Naive thymus-derived CD4-positive, alpha-beta T cell (primary cell): ENCODE results near the gene VPS51. TPM values are rescaled to one million over a fixed set of nuclear protein-coding genes. Genes with fewer than 3 reads are reported as not detected.
A peak's percentile ranks its signal among the peaks of the same experiment; 100 is the strongest.

Experiments used
- ATAC-seq: fragments of 150-1000 bp; cut with Tn5 transposase; 2 replicates; pipeline ENCODE4 v1.10.0; 2021; ENCODE audit warnings: mild to moderate bottlenecking, moderate library complexity
- CTCF ChIA-PET: fragments of 350-600 bp; sonication (Branson Sonifier 250); formaldehyde crosslinking; loops from one replicate; lab custom pipeline; 2021; ENCODE audit warnings: antibody characterized with exemption; lab: Charles Lee
- POLR2A ChIA-PET: fragments of 350-600 bp; sonication (Branson Sonifier 250); formaldehyde crosslinking; loops from one replicate; lab custom pipeline; 2021; ENCODE audit warnings: antibody characterized with exemption, inconsistent platforms; lab: Charles Lee
- DNase-seq, 9 donors: peaks; one replicate each; pipeline versions ENCODE4 v3.0.0 to v3.0.0-alpha.2; 2020 to 2022; ENCODE audit warnings: mixed read lengths in 1 of 9
- H3K27ac ChIP-seq: one replicate; pipeline ENCODE4 v1.7.0; 2013; ENCODE audit warnings: mild to moderate bottlenecking, low read depth, low read length, moderate library complexity
- H3K27me3 ChIP-seq, 2 donors: one replicate each; pipeline ENCODE4 v1.7.0; 2013; ENCODE audit warnings: low read length in 2 of 2, mild to moderate bottlenecking in 2 of 2, moderate library complexity in 2 of 2; ENCODE audit not compliant: control insufficient read depth in 2 of 2, insufficient read depth in 2 of 2
- H3K36me3 ChIP-seq, 3 experiments: 1 replicate in 2 of 3; 2 replicates in 1 of 3; pipeline ENCODE4 v1.7.0; 2013; ENCODE audit warnings: low read length in 3 of 3, mild to moderate bottlenecking in 3 of 3, moderate library complexity in 1 of 3; ENCODE audit not compliant: insufficient read depth in 3 of 3, control insufficient read depth in 2 of 3
- H3K4me1 ChIP-seq, 2 donors: one replicate each; pipeline ENCODE4 v1.7.0; 2013; ENCODE audit warnings: low read length in 2 of 2, mild to moderate bottlenecking in 2 of 2, moderate library complexity in 1 of 2; ENCODE audit not compliant: control insufficient read depth in 2 of 2, insufficient read depth in 2 of 2
- H3K4me3 ChIP-seq: 2 replicates; pipeline ENCODE4 v1.7.0; 2013; ENCODE audit warnings: mild to moderate bottlenecking, low read length
- H3K9me3 ChIP-seq, 3 experiments: 1 replicate in 2 of 3; 2 replicates in 1 of 3; pipeline ENCODE4 v1.7.0; 2013; ENCODE audit warnings: low read length in 3 of 3; ENCODE audit not compliant: control insufficient read depth in 2 of 3
- H3K27ac Mint-ChIP-seq, 9 donors: one replicate each; pipeline ENCODE4 v1.8.0; 2020 to 2022; ENCODE audit warnings: mixed read lengths in 9 of 9, mild to moderate bottlenecking in 8 of 9, moderate library complexity in 5 of 9, inconsistent platforms in 2 of 9
- H3K27me3 Mint-ChIP-seq, 5 donors: one replicate each; pipeline ENCODE4 v1.8.0; 2021 to 2022; ENCODE audit warnings: mixed read lengths in 5 of 5, mild to moderate bottlenecking in 1 of 5
- H3K36me3 Mint-ChIP-seq, 5 donors: one replicate each; pipeline ENCODE4 v1.8.0; 2020 to 2022; ENCODE audit warnings: mixed read lengths in 5 of 5, mild to moderate bottlenecking in 3 of 5, inconsistent platforms in 1 of 5
- H3K4me1 Mint-ChIP-seq, 7 donors: one replicate each; pipeline ENCODE4 v1.8.0; 2020 to 2022; ENCODE audit warnings: mixed read lengths in 7 of 7, mild to moderate bottlenecking in 3 of 7, inconsistent platforms in 1 of 7
- H3K4me3 Mint-ChIP-seq, 10 donors: one replicate each; pipeline ENCODE4 v1.8.0; 2020 to 2022; ENCODE audit warnings: mild to moderate bottlenecking in 10 of 10, mixed read lengths in 10 of 10, moderate library complexity in 6 of 10, inconsistent platforms in 2 of 10
- H3K9me3 Mint-ChIP-seq, 11 donors: one replicate each; pipeline ENCODE4 v1.8.0; 2020 to 2022; ENCODE audit warnings: mixed read lengths in 11 of 11, mild to moderate bottlenecking in 4 of 11, inconsistent platforms in 1 of 11, moderate library complexity in 1 of 11
- intact Hi-C, 2 donors: fragments of 100-400 bp; cut with micrococcal nuclease; formaldehyde crosslinking; loops; one replicate each; pipeline ENCODE4 v1.15.1; 2023
- polyA plus RNA-seq, 2 donors: library from polyadenylated mRNA; unstranded; fragments of 300-500 nt; fragmentation: Illumina TruSeq; gene quantifications; one replicate each; pipeline ENCODE4 v1.2.3, GENCODE V29; 2021
- total RNA-seq, 6 experiments: library from RNA in 5 of 6; stranded (reverse) in 5 of 6; gene quantifications; 1 replicate in 5 of 6; 2 replicates in 1 of 6; pipeline ENCODE4 v1.2.3 and lab custom pipeline; 2021 to 2026

VPS51 gene
- total and polyA plus RNA-seq, 7 experiments from 2014 or later: 106 to 269 (median 196) TPM

GRCh38 chr11:65115361-65116082 is 19.5 kb downstream of the VPS51 start:
- intact Hi-C loops: loop anchor here (2.0 to 10.0 kb wide), 5 partner anchors 89 to 371 kb away; partner anchors contain the start of genes RASGRP2 (in 2 of the 2), CDC42EP2 (in 1 of the 2), SF1 (in 1 of the 2) and SNX15 (in 1 of the 2)
- peak overlapping the region; percentile 87 for H3K27ac ChIP-seq
- ChIA-PET CTCF (interaction anchor here (1.7 kb wide), 1 partner anchor 103 kb away, joined by 4 read pairs; no protein-coding TSS in a partner anchor), POLR2A (interaction anchor here (0.6 to 9.9 kb wide), 10 partner anchors 13 to 252 kb away, joined by 3 to 237 read pairs (median 4); partner anchors contain the start of genes SAC3D1, SYVN1 and VPS51)
- peaks cover 17 to 70% (median 53%) of the 10 kb centered on the region in 7 donors for H3K4me1 Mint-ChIP-seq
- DNase-seq (no peak), ATAC-seq (no peak)
- H3K4me1 ChIP-seq: peaks cover 31 to 37% of the 10 kb centered on the region in 2 donors
- peak overlapping the region in 7 of 9 donors; percentile 25 to 100 (median 60) for H3K27ac Mint-ChIP-seq
- no peaks in the 10 kb centered on the region for H3K27me3 ChIP-seq
- no peaks in the 10 kb centered on the region for H3K9me3 ChIP-seq
- H3K4me3 Mint-ChIP-seq: peak overlapping the region; percentile 20 to 95 (median 52)
- no peak overlapping the region for H3K4me3 ChIP-seq
- H3K36me3 Mint-ChIP-seq: peaks cover 0 to 19% (median 15%) of the 10 kb centered on the region in 5 donors
- peaks cover 13 to 35% (median 14%) of the 10 kb centered on the region in 3 experiments for H3K36me3 ChIP-seq
- H3K27me3 Mint-ChIP-seq: no peaks in the 10 kb centered on the region
- H3K9me3 Mint-ChIP-seq: peaks cover 0 to 2% (median 0%) of the 10 kb centered on the region in 11 donors

DNA sequence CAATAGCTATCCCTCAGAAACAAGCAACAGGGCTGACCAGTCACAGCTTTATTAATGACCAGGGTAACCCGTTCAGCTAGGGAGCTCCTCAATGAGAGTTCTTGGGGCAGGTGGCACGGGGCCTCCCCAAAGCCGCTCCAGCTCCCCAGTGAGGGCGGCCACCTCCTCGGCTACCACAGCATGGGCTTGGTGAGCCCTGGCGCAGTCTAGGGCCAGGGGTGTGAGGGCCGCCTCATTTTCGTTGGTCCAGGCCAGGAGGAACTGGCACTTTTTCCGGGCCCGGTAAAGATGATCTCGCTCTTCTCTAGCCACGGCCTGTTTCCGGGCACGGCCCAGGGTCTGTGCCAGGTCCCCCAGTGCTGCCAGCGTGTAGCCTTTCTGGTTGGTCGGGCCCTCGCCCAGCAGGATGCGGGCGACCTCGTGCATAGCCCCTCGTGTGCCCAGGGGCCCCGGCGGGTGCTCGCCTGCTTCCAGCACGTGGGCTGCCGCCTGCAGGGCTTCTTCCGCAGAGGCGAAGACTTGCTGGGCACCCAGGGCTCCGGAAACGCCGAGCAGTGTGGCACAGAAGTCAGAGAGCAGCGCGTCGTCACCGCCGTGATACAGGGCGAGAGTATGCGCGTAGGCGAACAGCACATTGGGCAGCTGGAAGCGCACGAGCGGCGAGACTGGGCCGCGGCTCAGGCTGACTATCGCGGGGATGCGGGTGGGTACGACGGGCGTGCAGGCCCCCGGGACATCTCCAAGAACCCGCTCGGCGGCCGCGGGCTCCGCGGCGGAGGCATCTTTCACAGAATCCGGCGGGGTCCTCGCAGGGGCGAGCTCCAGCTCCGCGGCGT is 20.6 kb downstream of the VPS51 start:
- H3K36me3 Mint-ChIP-seq: peaks cover 0 to 24% (median 19%) of the 10 kb centered on the region in 5 donors
- CTCF ChIA-PET: interaction anchor here (0.6 to 1.7 kb wide), 8 partner anchors 12 to 165 kb away, joined by 3 to 5 read pairs (median 3); partner anchors contain the start of gene ARL2

GRCh38 chr11:65117206-65118096 is 21.4 kb downstream of the VPS51 start, which contains the start of gene ZNHIT2:
Gene ZNHIT2, minus strand, starts transcription at chr11:65117701. Its CDS starts 48 bp downstream, at chr11:65117653.
- POLR2A ChIA-PET: interaction anchor here (0.6 to 9.9 kb wide), 26 partner anchors 7 to 497 kb away, joined by 3 to 237 read pairs (median 4); partner anchors contain the start of genes ARL2, MEN1, PCNX3 and RASGRP2
- peaks cover 0 to 2% (median 0%) of the 10 kb centered on the region in 11 donors for H3K9me3 Mint-ChIP-seq
- peak within 1 kb of the TSS; percentile 86 to 100 (median 96) for H3K27ac Mint-ChIP-seq
- Histone ChIP-seq H3K27me3 (no peaks in the 10 kb centered on the region), H3K4me3 (peak within 1 kb of the TSS; percentile 92), H3K4me1 (peaks cover 28 to 37% of the 10 kb centered on the region in 2 donors), H3K36me3 (peaks cover 16 to 41% (median 19%) of the 10 kb centered on the region in 3 experiments), H3K9me3 (no peaks in the 10 kb centered on the region), H3K27ac (peak within 1 kb of the TSS; percentile 99)
- CTCF ChIA-PET: interaction anchor here (0.6 to 1.7 kb wide), 17 partner anchors 13 to 1124 kb away, joined by 3 to 5 read pairs (median 3); partner anchors contain the start of gene ARL2
- H3K27me3 Mint-ChIP-seq: no peaks in the 10 kb centered on the region
- peak; percentile 94 to 100 (median 100) for DNase-seq
- peaks cover 0 to 31% (median 26%) of the 10 kb centered on the region in 5 donors for H3K36me3 Mint-ChIP-seq
- peak; percentile 85 for ATAC-seq
- intact Hi-C loops: loop anchor here (1.0 to 10.0 kb wide), 20 partner anchors 7 to 498 kb away; partner anchors contain the start of genes ATG2A (in 2 of the 2), CDCA5 (in 2 of the 2), RASGRP2 (in 2 of the 2) and SF1 (in 2 of the 2)
- H3K4me3 Mint-ChIP-seq: peak within 1 kb of the TSS; percentile 91 to 95 (median 92)
- peaks cover 20 to 77% (median 53%) of the 10 kb centered on the region in 7 donors for H3K4me1 Mint-ChIP-seq

More for the DNA sequence above, 20.6 kb downstream of the VPS51 start:
- intact Hi-C loops: loop anchor here (1.0 to 10.0 kb wide), 19 partner anchors 18 to 499 kb away; partner anchors contain the start of genes ATG2A (in 2 of the 2), CDCA5 (in 2 of the 2), RASGRP2 (in 2 of the 2) and SF1 (in 2 of the 2)
- H3K27me3 Mint-ChIP-seq: no peaks in the 10 kb centered on the region
- DNase-seq (peak in 8 of 9 donors; percentile 50 to 71 (median 64)), ATAC-seq (peak; percentile 12)
- Histone ChIP-seq H3K9me3 (no peaks in the 10 kb centered on the region), H3K27me3 (no peaks in the 10 kb centered on the region), H3K4me1 (peaks cover 28 to 37% of the 10 kb centered on the region in 2 donors), H3K4me3 (peak overlapping the region; percentile 92), H3K36me3 (peaks cover 16 to 41% (median 19%) of the 10 kb centered on the region in 3 experiments), H3K27ac (peak overlapping the region; percentile 87)
- peak overlapping the region; percentile 90 to 95 (median 92) for H3K4me3 Mint-ChIP-seq
- H3K9me3 Mint-ChIP-seq: peaks cover 0 to 2% (median 0%) of the 10 kb centered on the region in 11 donors
- POLR2A ChIA-PET: interaction anchor here (0.6 to 9.9 kb wide), 20 partner anchors 13 to 372 kb away, joined by 3 to 237 read pairs (median 4); partner anchors contain the start of genes MEN1, RASGRP2, SAC3D1 and SF1
- H3K27ac Mint-ChIP-seq: peak overlapping the region; percentile 86 to 100 (median 93)
- peaks cover 19 to 70% (median 51%) of the 10 kb centered on the region in 7 donors for H3K4me1 Mint-ChIP-seq

GRCh38 chr11:65118097-65118837 is 22.3 kb downstream of the VPS51 start:
- H3K36me3 Mint-ChIP-seq: peaks cover 0 to 31% (median 26%) of the 10 kb centered on the region in 5 donors
- DNase-seq: no peak
- peak overlapping the region; percentile 99 for H3K27ac ChIP-seq

More at GRCh38 chr11:65118097-65118837, 22.3 kb downstream of the VPS51 start:
- Histone ChIP-seq H3K4me1 (peaks cover 29 to 40% of the 10 kb centered on the region in 2 donors), H3K27me3 (no peaks in the 10 kb centered on the region), H3K4me3 (no peak overlapping the region), H3K36me3 (peaks cover 16 to 41% (median 19%) of the 10 kb centered on the region in 3 experiments), H3K9me3 (no peaks in the 10 kb centered on the region)
- peak overlapping the region; percentile 91 to 95 (median 92) for H3K4me3 Mint-ChIP-seq
- CTCF ChIA-PET: interaction anchor here (0.6 to 1.4 kb wide), 8 partner anchors 29 to 202 kb away, joined by 3 to 4 read pairs (median 3); partner anchors contain the start of gene ARL2
- POLR2A ChIA-PET: interaction anchor here (0.6 to 9.9 kb wide), 20 partner anchors 8 to 497 kb away, joined by 3 to 237 read pairs (median 4); partner anchors contain the start of genes ARL2, MEN1, PCNX3 and RASGRP2
- no peak for ATAC-seq
- H3K27me3 Mint-ChIP-seq: no peaks in the 10 kb centered on the region
- peaks cover 0 to 2% (median 0%) of the 10 kb centered on the region in 11 donors for H3K9me3 Mint-ChIP-seq
- peak overlapping the region; percentile 86 to 100 (median 95) for H3K27ac Mint-ChIP-seq
- H3K4me1 Mint-ChIP-seq: peaks cover 19 to 81% (median 56%) of the 10 kb centered on the region in 7 donors
- intact Hi-C loops: loop anchor here (1.0 to 10.0 kb wide), 3 partner anchors 8 to 373 kb away; partner anchors contain the start of genes CDC42EP2 (in 1 of the 2) and RASGRP2 (in 1 of the 2)
